Left ventricle myocardium inferior (tissue), 1 donor: Measurements from ENCODE around the gene MFSD6. TPM values are rescaled to one million over a fixed set of nuclear protein-coding genes. Genes with fewer than 3 reads are reported as not detected.

ENCODE experiments used
- DNase-seq: peaks from one replicate; pipeline ENCODE4 v3.0.0-alpha.2; 2020
- H3K27ac ChIP-seq: fragments of 200-600 bp; replicated peaks from 2 replicates; pipeline ENCODE4 v1.8.0; 2021
- H3K27me3 ChIP-seq: fragments of 200-600 bp; 2 replicates; pipeline ENCODE4 v1.8.0; 2021; ENCODE audit warnings: low read depth
- H3K36me3 ChIP-seq: fragments of 200-600 bp; 2 replicates; pipeline ENCODE4 v1.8.0; 2021
- H3K4me1 ChIP-seq: fragments of 200-600 bp; 2 replicates; pipeline ENCODE4 v1.8.0; 2021
- H3K4me3 ChIP-seq: fragments of 200-600 bp; 2 replicates; pipeline ENCODE4 v1.8.0; 2021; ENCODE audit warnings: mild to moderate bottlenecking, moderate library complexity
- H3K9me3 ChIP-seq: fragments of 200-600 bp; replicated peaks from 2 replicates; pipeline ENCODE4 v1.8.0; 2021
- intact Hi-C: fragments of 100-400 bp; cut with micrococcal nuclease; formaldehyde crosslinking; loops from one replicate; pipeline ENCODE4 v1.11.0; 2022
- total RNA-seq: library from RNA; stranded (reverse); fragmentation: NEBNext Ultra II Directional; extraction: Animal tissue kit (Norgen Biotek cat#: 25700); gene quantifications from one replicate; pipeline ENCODE4 v1.2.1, GENCODE V29; 2021
- TF ChIP-seq, protein P1 (sequence below): fragments of 200-600 bp; IDR thresholded peaks from 2 replicates; pipeline ENCODE4 v1.8.0; 2021; ENCODE audit warnings: antibody characterized with exemption, mild to moderate bottlenecking, borderline replicate concordance
- donor health status: DM: no; HTN: yes; CAD: no; lungs with severe emphysema.

Gene MFSD6
- total RNA-seq, 1 donor from 2014 or later = 21.4 TPM

DNA sequence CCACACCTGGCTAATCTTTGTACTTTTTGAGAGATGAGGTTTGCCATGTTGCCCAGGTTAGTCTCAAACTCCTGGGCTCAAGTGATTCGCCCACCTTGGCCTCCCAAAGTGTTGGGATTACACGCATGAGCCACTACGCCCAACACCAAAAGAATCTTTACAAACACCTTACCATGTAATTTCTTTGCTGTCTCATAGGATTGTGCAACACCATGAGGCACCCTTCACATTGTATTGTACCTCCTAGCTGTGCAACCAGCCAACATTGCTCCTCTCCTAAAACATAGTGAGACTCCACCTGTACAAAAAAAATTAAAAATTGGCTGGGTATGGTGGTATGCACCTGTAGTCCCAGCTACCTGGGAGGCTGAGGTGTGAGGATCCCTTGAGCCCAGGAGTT lies 3.1 kb upstream of the MFSD6 start:
- no peaks in the 10 kb centered on the region for H3K36me3 ChIP-seq
- H3K4me3 ChIP-seq = no peak overlapping the region
- intact Hi-C loops = loop anchor here (10.0 kb wide), 1 partner anchor 90 kb away; no protein-coding TSS in a partner anchor
- no peak overlapping the region for H3K27ac ChIP-seq
- TF ChIP-seq, protein P1, sequence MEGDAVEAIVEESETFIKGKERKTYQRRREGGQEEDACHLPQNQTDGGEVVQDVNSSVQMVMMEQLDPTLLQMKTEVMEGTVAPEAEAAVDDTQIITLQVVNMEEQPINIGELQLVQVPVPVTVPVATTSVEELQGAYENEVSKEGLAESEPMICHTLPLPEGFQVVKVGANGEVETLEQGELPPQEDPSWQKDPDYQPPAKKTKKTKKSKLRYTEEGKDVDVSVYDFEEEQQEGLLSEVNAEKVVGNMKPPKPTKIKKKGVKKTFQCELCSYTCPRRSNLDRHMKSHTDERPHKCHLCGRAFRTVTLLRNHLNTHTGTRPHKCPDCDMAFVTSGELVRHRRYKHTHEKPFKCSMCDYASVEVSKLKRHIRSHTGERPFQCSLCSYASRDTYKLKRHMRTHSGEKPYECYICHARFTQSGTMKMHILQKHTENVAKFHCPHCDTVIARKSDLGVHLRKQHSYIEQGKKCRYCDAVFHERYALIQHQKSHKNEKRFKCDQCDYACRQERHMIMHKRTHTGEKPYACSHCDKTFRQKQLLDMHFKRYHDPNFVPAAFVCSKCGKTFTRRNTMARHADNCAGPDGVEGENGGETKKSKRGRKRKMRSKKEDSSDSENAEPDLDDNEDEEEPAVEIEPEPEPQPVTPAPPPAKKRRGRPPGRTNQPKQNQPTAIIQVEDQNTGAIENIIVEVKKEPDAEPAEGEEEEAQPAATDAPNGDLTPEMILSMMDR = no peak
- peaks cover 28% of the 10 kb centered on the region for H3K4me1 ChIP-seq
- DNase-seq = no peak
- no peaks in the 10 kb centered on the region for H3K27me3 ChIP-seq
- no peaks in the 10 kb centered on the region for H3K9me3 ChIP-seq

DNA sequence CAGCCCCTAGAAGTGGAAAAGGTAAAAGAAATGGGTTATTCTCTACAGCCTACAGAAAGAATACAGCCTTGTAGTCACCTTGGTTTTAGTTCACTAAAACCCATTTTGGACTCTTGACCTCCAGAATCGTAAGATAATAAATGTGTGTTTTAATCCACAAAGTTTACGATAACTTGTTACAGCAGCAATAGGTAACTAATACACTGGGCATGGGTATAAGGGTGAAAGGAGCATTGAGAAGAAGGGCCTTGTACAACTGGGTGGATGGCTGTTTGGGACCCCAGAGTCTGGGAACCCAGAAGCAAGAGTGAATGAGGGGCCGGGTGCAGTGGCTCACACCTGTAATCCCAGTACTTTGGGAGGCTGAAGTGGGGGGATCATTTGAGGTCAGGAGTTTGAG lies 2.2 kb upstream of the MFSD6 start:
- Histone ChIP-seq H3K36me3 (no peaks in the 10 kb centered on the region), H3K4me1 (peaks cover 33% of the 10 kb centered on the region), H3K27ac (no peak overlapping the region), H3K27me3 (no peaks in the 10 kb centered on the region), H3K9me3 (no peaks in the 10 kb centered on the region), H3K4me3 (no peak overlapping the region)
- DNase-seq = no peak
- TF ChIP-seq, protein P1 = no peak
- intact Hi-C loops = loop anchor here (10.0 kb wide), 1 partner anchor 89 kb away; no protein-coding TSS in a partner anchor

DNA sequence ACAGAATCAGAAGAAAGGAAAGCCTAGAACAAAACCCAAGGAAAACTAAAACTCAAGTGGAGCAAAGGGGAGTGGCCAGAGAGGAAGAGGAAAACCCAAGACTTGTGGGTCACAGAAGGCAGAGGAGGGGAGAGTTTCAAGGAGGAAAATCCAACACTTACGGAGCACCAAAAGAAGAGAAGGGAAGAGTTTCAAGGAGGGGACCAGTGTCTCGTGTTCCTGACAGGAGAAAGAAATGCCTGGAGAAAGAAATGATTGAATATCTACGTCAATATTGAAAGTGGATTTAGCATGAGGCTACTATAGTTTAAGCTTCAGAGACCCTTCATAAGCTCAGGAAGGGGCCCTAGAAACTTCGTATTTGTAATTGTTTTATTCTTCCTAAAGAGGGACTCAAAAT lies 1.4 kb upstream of the MFSD6 start:
- TF ChIP-seq, protein P1 = no peak
- Histone ChIP-seq H3K27ac (peak overlapping the region; percentile 89), H3K36me3 (no peaks in the 10 kb centered on the region), H3K27me3 (no peaks in the 10 kb centered on the region), H3K9me3 (no peaks in the 10 kb centered on the region), H3K4me1 (peaks cover 33% of the 10 kb centered on the region), H3K4me3 (no peak overlapping the region)
- DNase-seq = no peak
- intact Hi-C loops = loop anchor here (10.0 kb wide), 1 partner anchor 88 kb away; no protein-coding TSS in a partner anchor

DNA sequence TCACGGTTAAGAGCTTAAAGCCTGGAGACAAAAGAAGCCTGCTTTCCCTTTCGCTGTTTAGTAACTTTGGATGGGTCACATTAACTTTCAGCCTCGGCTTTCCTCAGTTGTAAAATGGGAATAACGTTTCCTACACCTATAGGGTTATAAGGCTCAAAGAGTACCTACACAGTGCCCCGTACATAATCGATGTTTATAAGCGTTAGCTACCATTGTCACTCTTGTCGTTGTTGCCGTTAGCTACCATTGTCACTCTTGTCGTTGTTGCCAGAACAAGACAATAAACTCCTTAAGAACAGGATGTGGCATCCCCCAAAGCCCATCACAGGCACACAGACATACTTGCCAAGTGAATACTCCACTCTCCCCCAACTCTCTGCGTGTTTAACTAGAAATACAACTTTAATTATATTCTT lies 901 bp upstream of the MFSD6 start:
- peak overlapping the region; percentile 89 for H3K27ac ChIP-seq
- intact Hi-C loops = loop anchor here (10.0 kb wide), 1 partner anchor 88 kb away; no protein-coding TSS in a partner anchor
- H3K4me3 ChIP-seq = peak overlapping the region; percentile 92

DNA sequence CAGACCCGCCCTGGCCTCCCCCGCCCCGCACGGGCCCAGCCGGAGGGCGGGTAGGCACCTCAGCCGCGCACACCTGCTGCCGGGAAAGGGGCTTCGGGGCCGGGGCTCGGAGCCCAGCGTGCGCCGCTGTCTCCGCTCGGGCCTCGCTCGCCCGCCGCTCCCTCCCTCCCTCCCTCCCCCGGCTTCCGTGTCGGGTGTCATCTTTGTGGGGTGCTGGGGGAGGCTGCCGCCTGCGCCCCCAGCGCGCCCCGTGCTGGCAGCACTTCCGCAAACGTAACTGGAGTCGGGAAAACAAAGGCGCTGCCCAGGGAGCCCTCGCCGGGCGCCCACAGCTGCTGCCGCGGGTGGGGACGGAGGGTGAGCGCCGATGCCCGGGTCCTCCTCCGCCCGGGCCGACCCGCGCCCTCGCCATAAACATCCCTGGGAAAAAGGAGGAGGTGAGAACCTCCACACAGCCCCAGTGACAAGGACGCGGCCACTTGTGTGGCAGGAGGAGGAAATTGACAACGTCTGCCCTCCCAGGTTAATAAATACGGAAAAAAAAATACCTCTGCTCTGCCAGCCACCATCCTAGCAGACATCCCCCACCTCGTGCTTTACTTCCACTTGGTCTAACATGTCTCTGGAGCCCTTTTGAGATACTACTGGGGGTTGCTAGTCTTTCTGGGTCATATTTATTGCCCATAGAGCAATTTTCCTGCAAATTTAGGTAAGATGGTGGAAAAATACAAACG lies 550 bp downstream of the MFSD6 start:
- intact Hi-C loops = loop anchor here (10.0 kb wide), 1 partner anchor 86 kb away; no protein-coding TSS in a partner anchor

More for the DNA sequence above, 901 bp upstream of the MFSD6 start:
- H3K27me3 ChIP-seq = no peaks in the 10 kb centered on the region
- H3K36me3 ChIP-seq = no peaks in the 10 kb centered on the region
- TF ChIP-seq, protein P1 = no peak
- no peaks in the 10 kb centered on the region for H3K9me3 ChIP-seq
- DNase-seq = no peak
- peaks cover 33% of the 10 kb centered on the region for H3K4me1 ChIP-seq

More for the DNA sequence above, 550 bp downstream of the MFSD6 start:
- peaks cover 45% of the 10 kb centered on the region for H3K4me1 ChIP-seq
- peak overlapping the region; percentile 92 for H3K4me3 ChIP-seq
- TF ChIP-seq, protein P1 = no peak
- H3K9me3 ChIP-seq = no peaks in the 10 kb centered on the region
- H3K27me3 ChIP-seq = no peaks in the 10 kb centered on the region
- DNase-seq = peak; percentile 28
- H3K36me3 ChIP-seq = no peaks in the 10 kb centered on the region
- peak overlapping the region; percentile 89 for H3K27ac ChIP-seq
